ENCODE data around the gene SLIRP. TPM values are rescaled to one million over a fixed set of nuclear protein-coding genes. Genes with fewer than 3 reads are reported as not detected.
A peak's percentile ranks its signal among the peaks of the same experiment; 100 is the strongest.
"Not testable (repeated sequence)": the region's sequence is repeated elsewhere in the genome, so short reads cannot be mapped to it uniquely, and the experiment has no call there.

SLIRP gene
- total RNA-seq (10 to 100 TPM; 37.5 to 40.6 TPM), polyA plus RNA-seq (100 to 1,000 TPM; 211 to 334 TPM)

DNA sequence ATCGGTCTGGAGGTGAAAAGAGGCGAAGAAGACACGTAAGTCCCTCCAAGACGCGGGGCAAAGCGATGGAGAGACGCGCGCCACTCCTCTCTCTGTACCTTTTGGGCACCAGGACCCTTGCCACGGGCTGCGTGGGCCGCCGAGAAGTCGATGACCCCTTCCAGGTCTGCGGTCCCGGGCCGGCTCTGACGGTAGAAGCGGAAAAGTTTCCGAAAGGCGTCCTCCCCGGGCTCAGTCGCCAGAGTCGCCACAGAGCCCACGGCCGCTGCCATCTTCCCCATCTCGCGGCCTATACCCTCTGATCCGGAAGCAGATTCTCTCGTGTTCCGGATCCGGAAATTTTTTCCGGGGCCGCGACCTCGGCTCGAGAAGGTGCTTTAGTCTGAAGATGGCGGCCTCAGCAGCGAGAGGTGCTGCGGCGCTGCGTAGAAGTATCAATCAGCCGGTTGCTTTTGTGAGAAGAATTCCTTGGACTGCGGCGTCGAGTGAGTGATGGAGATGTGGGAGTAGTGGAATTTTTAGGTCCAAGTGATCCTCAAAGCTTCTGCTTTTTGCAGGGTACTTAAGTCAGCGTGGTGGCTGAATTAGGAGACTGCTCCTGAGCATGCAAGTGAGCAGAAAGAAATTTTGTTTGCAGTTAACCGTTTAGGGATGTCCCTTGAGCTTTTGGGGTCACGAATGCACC lies at the start of gene SLIRP, which contains the start of gene ALKBH1:
TSS of gene SLIRP (plus strand) at position 380 of the 685 bp plus-strand sequence. CDS start at position 389, 9 bp downstream.
TSS of gene ALKBH1 (minus strand) at position 300 of the 685 bp plus-strand sequence. CDS start at position 281, 19 bp downstream.
- Histone ChIP-seq H3K9me3 (ENCODE audit: control insufficient read depth in 1 of 2, low read length in 2 of 2) (no peaks in the 10 kb centered on the region), H3K4me1 (ENCODE audit: insufficient read depth, low read length) (peaks cover 33% of the 10 kb centered on the region), H3K27ac (ENCODE audit: low read depth, low read length) (peak within 1 kb of the TSS; percentile 80), H3K36me3 (ENCODE audit: insufficient read depth, low read length) (peaks cover 28% of the 10 kb centered on the region), H3K4me3 (ENCODE audit: low read length in 2 of 2) (peak within 1 kb of the TSS; percentile 90 to 97), H3K27me3 (ENCODE audit: insufficient read depth, low read length) (no peaks in the 10 kb centered on the region)
- peak; percentile 87 to 91 (median 87) for DNase-seq
- ChIA-PET POLR2A (ENCODE audit: partially characterized antibody) (interaction anchor here (0.9 to 2.0 kb wide), 8 partner anchors 11 to 387 kb away, joined by 3 to 15 read pairs (median 3); partner anchors contain the start of genes GSTZ1, POMT2, SAMD15 and SNW1), CTCF (ENCODE audit: partially characterized antibody) (interaction anchor here (1.0 kb wide), 1 partner anchor 13 kb away, joined by 3 read pairs; no protein-coding TSS in a partner anchor)
- Mint-ChIP-seq H3K9me3 (peaks cover 0 to 5% (median 0%) of the 10 kb centered on the region in 8 donors), H3K4me1 (peaks cover 26 to 49% (median 38%) of the 10 kb centered on the region in 4 donors), H3K27me3 (no peaks in the 10 kb centered on the region), H3K27ac (peak within 1 kb of the TSS; percentile 83 to 99 (median 96)), H3K36me3 (peaks cover 17 to 47% of the 10 kb centered on the region in 2 donors), H3K4me3 (peak within 1 kb of the TSS; percentile 95 to 100 (median 98))
- intact Hi-C loops (cut with micrococcal nuclease): loop anchor here (1.0 to 10.0 kb wide), 7 partner anchors 53 to 386 kb away; partner anchors contain the start of genes ADCK1, GSTZ1, POMT2 and SAMD15

DNA sequence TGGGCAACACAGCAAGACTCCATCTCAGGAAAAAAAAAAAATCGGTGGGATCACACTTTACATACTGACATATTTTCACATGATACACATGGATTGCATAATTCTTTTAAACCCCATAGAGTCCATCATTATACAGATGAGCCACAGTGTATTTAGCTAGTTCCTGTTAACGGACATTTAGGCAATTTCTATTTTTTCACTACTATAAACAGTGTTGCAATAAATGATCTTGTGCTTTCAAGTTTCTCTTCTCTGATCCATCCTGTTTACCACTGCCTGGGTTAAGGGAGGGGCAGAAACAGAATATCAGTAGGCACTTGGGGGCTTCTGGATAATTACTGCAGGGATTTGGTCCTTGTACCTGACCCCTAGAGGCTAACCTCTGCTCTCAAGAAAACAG lies 48.1 kb upstream of the SLIRP start:
- CTCF ChIA-PET (ENCODE audit: partially characterized antibody): interaction anchor here (0.6 kb wide), 1 partner anchor 95 kb away, joined by 3 read pairs; no protein-coding TSS in a partner anchor
- no peak overlapping the region for H3K27ac ChIP-seq (ENCODE audit: low read depth, low read length)

DNA sequence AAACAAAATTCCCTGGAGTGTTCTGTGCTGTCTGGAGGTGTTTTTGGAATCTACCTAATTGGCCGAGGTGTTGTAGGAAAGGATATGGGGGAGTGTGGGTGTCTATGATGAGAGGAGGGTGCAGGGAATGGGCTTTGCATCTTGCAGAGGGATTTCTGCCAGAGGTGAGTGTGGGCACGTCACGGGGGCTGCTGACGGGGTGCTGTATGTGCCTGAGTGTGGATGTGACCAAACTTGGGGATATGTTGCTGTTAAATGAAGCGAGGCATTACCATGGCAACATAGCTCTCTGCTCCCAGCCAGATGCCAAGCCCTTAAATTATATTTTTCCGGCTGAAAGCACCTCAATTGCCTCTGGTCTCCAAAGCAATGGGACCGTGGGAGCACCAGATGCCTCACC lies 47.1 kb upstream of the SLIRP start:
- DNase-seq: no peak
- no peaks in the 10 kb centered on the region for H3K27me3 Mint-ChIP-seq
- H3K4me3 Mint-ChIP-seq: no peak overlapping the region
- peaks cover 0 to 3% (median 0%) of the 10 kb centered on the region in 4 donors for H3K4me1 Mint-ChIP-seq
- Histone ChIP-seq H3K9me3 (ENCODE audit: control insufficient read depth in 1 of 2, low read length in 2 of 2) (no peaks in the 10 kb centered on the region), H3K27me3 (ENCODE audit: insufficient read depth, low read length) (no peaks in the 10 kb centered on the region), H3K36me3 (ENCODE audit: insufficient read depth, low read length) (no peaks in the 10 kb centered on the region), H3K4me3 (ENCODE audit: low read length in 2 of 2) (no peak overlapping the region), H3K4me1 (ENCODE audit: insufficient read depth, low read length) (no peaks in the 10 kb centered on the region), H3K27ac (ENCODE audit: low read depth, low read length) (no peak overlapping the region)
- peaks cover 0 to 1% (median 0%) of the 10 kb centered on the region in 8 donors for H3K9me3 Mint-ChIP-seq
- H3K27ac Mint-ChIP-seq: no peak overlapping the region
- no peaks in the 10 kb centered on the region for H3K36me3 Mint-ChIP-seq
- intact Hi-C loops (cut with micrococcal nuclease): no loop called here
- ChIA-PET POLR2A (ENCODE audit: partially characterized antibody) (no interaction called here), CTCF (ENCODE audit: partially characterized antibody) (no interaction called here)

More for the DNA sequence above, 48.1 kb upstream of the SLIRP start:
- Mint-ChIP-seq H3K4me3 (no peak overlapping the region), H3K9me3 (no peaks in the 10 kb centered on the region), H3K27ac (no peak overlapping the region), H3K36me3 (no peaks in the 10 kb centered on the region), H3K27me3 (no peaks in the 10 kb centered on the region), H3K4me1 (peaks cover 0 to 3% (median 0%) of the 10 kb centered on the region in 4 donors)
- no peak overlapping the region for H3K4me3 ChIP-seq (ENCODE audit: low read length in 2 of 2)
- no peaks in the 10 kb centered on the region for H3K4me1 ChIP-seq (ENCODE audit: insufficient read depth, low read length)
- DNase-seq: no peak
- H3K27me3 ChIP-seq (ENCODE audit: insufficient read depth, low read length): no peaks in the 10 kb centered on the region
- intact Hi-C loops (cut with micrococcal nuclease): no loop called here
- H3K9me3 ChIP-seq (ENCODE audit: control insufficient read depth in 1 of 2, low read length in 2 of 2): no peaks in the 10 kb centered on the region
- H3K36me3 ChIP-seq (ENCODE audit: insufficient read depth, low read length): no peaks in the 10 kb centered on the region
- POLR2A ChIA-PET (ENCODE audit: partially characterized antibody): no interaction called here

DNA sequence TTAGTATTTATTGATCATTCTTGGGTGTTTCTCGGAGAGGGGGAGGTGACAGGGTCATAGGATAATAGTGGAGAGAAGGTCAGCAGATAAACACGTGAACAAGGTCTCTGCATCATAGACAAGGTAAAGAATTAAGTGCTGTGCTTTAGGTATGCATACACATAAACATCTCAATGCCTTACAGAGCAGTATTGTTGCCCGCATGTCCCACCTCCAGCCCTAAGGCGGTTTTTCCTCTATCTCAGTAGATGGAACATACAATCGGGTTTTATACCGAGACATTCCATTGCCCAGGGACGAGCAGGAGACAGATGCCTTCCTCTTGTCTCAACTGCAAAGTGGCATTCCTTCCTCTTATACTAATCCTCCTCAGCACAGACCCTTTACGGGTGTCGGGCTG lies 46.3 kb upstream of the SLIRP start:
- H3K4me3 ChIP-seq (ENCODE audit: low read length in 2 of 2); H3K4me1 Mint-ChIP-seq; H3K4me1 ChIP-seq (ENCODE audit: insufficient read depth, low read length); H3K27me3 ChIP-seq (ENCODE audit: insufficient read depth, low read length); H3K36me3 Mint-ChIP-seq; H3K27ac Mint-ChIP-seq; POLR2A ChIA-PET (ENCODE audit: partially characterized antibody); CTCF ChIA-PET (ENCODE audit: partially characterized antibody); H3K36me3 ChIP-seq (ENCODE audit: insufficient read depth, low read length); H3K27ac ChIP-seq (ENCODE audit: low read depth, low read length); H3K9me3 Mint-ChIP-seq; H3K9me3 ChIP-seq (ENCODE audit: control insufficient read depth in 1 of 2, low read length in 2 of 2); H3K4me3 Mint-ChIP-seq; DNase-seq; intact Hi-C loops (cut with micrococcal nuclease); H3K27me3 Mint-ChIP-seq: not testable (repeated sequence)

GRCh38 chr14:77663293-77663692 lies 44.6 kb upstream of the SLIRP start:
- intact Hi-C loops (cut with micrococcal nuclease): no loop called here
- Histone ChIP-seq H3K36me3 (ENCODE audit: insufficient read depth, low read length) (no peaks in the 10 kb centered on the region), H3K27me3 (ENCODE audit: insufficient read depth, low read length) (no peaks in the 10 kb centered on the region), H3K4me3 (ENCODE audit: low read length in 2 of 2) (no peak overlapping the region), H3K4me1 (ENCODE audit: insufficient read depth, low read length) (no peaks in the 10 kb centered on the region), H3K27ac (ENCODE audit: low read depth, low read length) (no peak overlapping the region), H3K9me3 (ENCODE audit: control insufficient read depth in 1 of 2, low read length in 2 of 2) (no peaks in the 10 kb centered on the region)
- Mint-ChIP-seq H3K4me3 (no peak overlapping the region), H3K36me3 (no peaks in the 10 kb centered on the region), H3K9me3 (peaks cover 0 to 1% (median 0%) of the 10 kb centered on the region in 8 donors), H3K4me1 (no peaks in the 10 kb centered on the region), H3K27me3 (no peaks in the 10 kb centered on the region), H3K27ac (no peak overlapping the region)
- DNase-seq: no peak
- ChIA-PET POLR2A (ENCODE audit: partially characterized antibody) (no interaction called here), CTCF (ENCODE audit: partially characterized antibody) (no interaction called here)

GRCh38 chr14:77667331-77667730 lies 40.6 kb upstream of the SLIRP start:
- H3K4me3 ChIP-seq (ENCODE audit: low read length in 2 of 2): no peak overlapping the region
- no peaks in the 10 kb centered on the region for H3K27me3 ChIP-seq (ENCODE audit: insufficient read depth, low read length)
- H3K36me3 Mint-ChIP-seq: peaks cover 0 to 2% of the 10 kb centered on the region in 2 donors
- intact Hi-C loops (cut with micrococcal nuclease): no loop called here
- no peak for DNase-seq
- H3K4me1 ChIP-seq (ENCODE audit: insufficient read depth, low read length): no peaks in the 10 kb centered on the region
- no peak overlapping the region for H3K27ac Mint-ChIP-seq
- ChIA-PET POLR2A (ENCODE audit: partially characterized antibody) (no interaction called here), CTCF (ENCODE audit: partially characterized antibody) (interaction anchor here (0.5 kb wide), 1 partner anchor 10 kb away, joined by 3 read pairs; no protein-coding TSS in a partner anchor)
- no peaks in the 10 kb centered on the region for H3K27me3 Mint-ChIP-seq
- no peaks in the 10 kb centered on the region for H3K36me3 ChIP-seq (ENCODE audit: insufficient read depth, low read length)
- no peaks in the 10 kb centered on the region for H3K4me1 Mint-ChIP-seq
- H3K9me3 ChIP-seq (ENCODE audit: control insufficient read depth in 1 of 2, low read length in 2 of 2): no peaks in the 10 kb centered on the region
- H3K27ac ChIP-seq (ENCODE audit: low read depth, low read length): no peak overlapping the region
- peaks cover 0 to 1% (median 0%) of the 10 kb centered on the region in 8 donors for H3K9me3 Mint-ChIP-seq
- H3K4me3 Mint-ChIP-seq: no peak overlapping the region

- Histone ChIP-seq H3K4me1 (ENCODE audit: insufficient read depth, low read length) (no peaks in the 10 kb centered on the region), H3K36me3 (ENCODE audit: insufficient read depth, low read length) (peaks cover 31% of the 10 kb centered on the region), H3K27me3 (ENCODE audit: insufficient read depth, low read length) (no peaks in the 10 kb centered on the region), H3K4me3 (ENCODE audit: low read length in 2 of 2) (no peak overlapping the region), H3K9me3 (ENCODE audit: control insufficient read depth in 1 of 2, low read length in 2 of 2) (no peaks in the 10 kb centered on the region), H3K27ac (ENCODE audit: low read depth, low read length) (no peak overlapping the region)
- Mint-ChIP-seq H3K27ac (peak overlapping the region in 2 of 7 donors; percentile 29 to 68), H3K27me3 (no peaks in the 10 kb centered on the region), H3K4me3 (no peak overlapping the region), H3K9me3 (no peaks in the 10 kb centered on the region), H3K36me3 (peaks cover 37 to 44% of the 10 kb centered on the region in 2 donors), H3K4me1 (no peaks in the 10 kb centered on the region)
- ChIA-PET POLR2A (ENCODE audit: partially characterized antibody) (no interaction called here), CTCF (ENCODE audit: partially characterized antibody) (no interaction called here)
- no peak for DNase-seq
- intact Hi-C loops (cut with micrococcal nuclease): no loop called here
Measured at GRCh38 chr14:77673193-77673592, 34.7 kb upstream of the SLIRP start.

Data from CD4-positive, alpha-beta memory T cell (primary cell).